Endothelial cell (in vitro differentiated cells): ENCODE data around the gene TTC23L. TPM values are rescaled to one million over a fixed set of nuclear protein-coding genes. Genes with fewer than 3 reads are reported as not detected.

ENCODE experiments used
- DNase-seq: peaks from one replicate; pipeline ENCODE4 v3.0.0; 2021; ENCODE audit warnings: low spot score
- H3K27ac Mint-ChIP-seq: one replicate; pipeline ENCODE4 v1.8.0; 2021; ENCODE audit warnings: mixed read lengths, inconsistent platforms; ENCODE audit not compliant: unreplicated experiment
- H3K27me3 Mint-ChIP-seq: one replicate; pipeline ENCODE4 v1.8.0; 2021; ENCODE audit warnings: mild to moderate bottlenecking, moderate library complexity, mixed read lengths, inconsistent platforms; ENCODE audit not compliant: unreplicated experiment
- H3K36me3 Mint-ChIP-seq: one replicate; pipeline ENCODE4 v1.8.0; 2021; ENCODE audit warnings: mild to moderate bottlenecking, low read depth, mixed read lengths, inconsistent platforms; ENCODE audit not compliant: unreplicated experiment
- H3K4me1 Mint-ChIP-seq: one replicate; pipeline ENCODE4 v1.8.0; 2021; ENCODE audit warnings: mild to moderate bottlenecking, mixed read lengths, inconsistent platforms; ENCODE audit not compliant: unreplicated experiment
- H3K4me3 Mint-ChIP-seq: one replicate; pipeline ENCODE4 v1.8.0; 2021; ENCODE audit warnings: mild to moderate bottlenecking, mixed read lengths, inconsistent platforms; ENCODE audit not compliant: unreplicated experiment
- H3K9me3 Mint-ChIP-seq: one replicate; pipeline ENCODE4 v1.8.0; 2021; ENCODE audit warnings: mixed read lengths, inconsistent platforms; ENCODE audit not compliant: unreplicated experiment
- total RNA-seq: library from RNA; stranded (reverse); fragmentation: NEBNext Ultra II Directional; extraction: Animal tissue kit (Norgen Biotek cat#: 25700); gene quantifications from one replicate; pipeline ENCODE4 v1.2.1, GENCODE V29; 2021; ENCODE audit not compliant: unreplicated experiment
- TF ChIP-seq, protein P1 (sequence below): fragments of 200-600 bp; sonication (generic); IDR thresholded peaks from one replicate; pipeline ENCODE4 v1.5.0; 2021; ENCODE audit warnings: antibody characterized with exemption; ENCODE audit not compliant: unreplicated experiment

The TTC23L gene
- total RNA-seq, 1 donor from 2014 or later: 0.26 TPM

DNA sequence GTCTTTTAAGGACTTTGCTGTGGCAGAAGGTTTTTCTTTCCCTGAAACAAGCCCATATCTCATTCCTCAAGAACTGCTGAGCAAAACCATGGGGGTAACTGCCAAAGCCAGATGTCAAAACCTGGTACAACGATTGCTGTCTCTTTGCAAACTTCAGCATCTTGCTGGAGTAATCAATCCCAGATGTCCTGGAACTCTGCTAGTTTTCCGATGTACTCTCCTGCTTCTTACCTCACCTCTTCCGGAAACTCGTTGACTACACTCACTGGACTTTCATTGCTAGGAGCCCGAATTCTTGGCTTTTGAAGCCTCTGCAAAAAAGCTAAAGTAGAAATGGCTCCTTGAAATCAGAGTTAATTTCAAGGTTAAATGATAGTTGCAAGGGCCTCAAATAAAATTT is 53.0 kb downstream of the TTC23L start:
- TF ChIP-seq, protein P1, sequence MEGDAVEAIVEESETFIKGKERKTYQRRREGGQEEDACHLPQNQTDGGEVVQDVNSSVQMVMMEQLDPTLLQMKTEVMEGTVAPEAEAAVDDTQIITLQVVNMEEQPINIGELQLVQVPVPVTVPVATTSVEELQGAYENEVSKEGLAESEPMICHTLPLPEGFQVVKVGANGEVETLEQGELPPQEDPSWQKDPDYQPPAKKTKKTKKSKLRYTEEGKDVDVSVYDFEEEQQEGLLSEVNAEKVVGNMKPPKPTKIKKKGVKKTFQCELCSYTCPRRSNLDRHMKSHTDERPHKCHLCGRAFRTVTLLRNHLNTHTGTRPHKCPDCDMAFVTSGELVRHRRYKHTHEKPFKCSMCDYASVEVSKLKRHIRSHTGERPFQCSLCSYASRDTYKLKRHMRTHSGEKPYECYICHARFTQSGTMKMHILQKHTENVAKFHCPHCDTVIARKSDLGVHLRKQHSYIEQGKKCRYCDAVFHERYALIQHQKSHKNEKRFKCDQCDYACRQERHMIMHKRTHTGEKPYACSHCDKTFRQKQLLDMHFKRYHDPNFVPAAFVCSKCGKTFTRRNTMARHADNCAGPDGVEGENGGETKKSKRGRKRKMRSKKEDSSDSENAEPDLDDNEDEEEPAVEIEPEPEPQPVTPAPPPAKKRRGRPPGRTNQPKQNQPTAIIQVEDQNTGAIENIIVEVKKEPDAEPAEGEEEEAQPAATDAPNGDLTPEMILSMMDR: no peak
- Mint-ChIP-seq H3K27ac (no peak overlapping the region), H3K4me3 (no peak overlapping the region), H3K27me3 (peaks cover 2% of the 10 kb centered on the region), H3K4me1 (no peaks in the 10 kb centered on the region), H3K9me3 (no peaks in the 10 kb centered on the region), H3K36me3 (no peaks in the 10 kb centered on the region)
- DNase-seq: no peak

DNA sequence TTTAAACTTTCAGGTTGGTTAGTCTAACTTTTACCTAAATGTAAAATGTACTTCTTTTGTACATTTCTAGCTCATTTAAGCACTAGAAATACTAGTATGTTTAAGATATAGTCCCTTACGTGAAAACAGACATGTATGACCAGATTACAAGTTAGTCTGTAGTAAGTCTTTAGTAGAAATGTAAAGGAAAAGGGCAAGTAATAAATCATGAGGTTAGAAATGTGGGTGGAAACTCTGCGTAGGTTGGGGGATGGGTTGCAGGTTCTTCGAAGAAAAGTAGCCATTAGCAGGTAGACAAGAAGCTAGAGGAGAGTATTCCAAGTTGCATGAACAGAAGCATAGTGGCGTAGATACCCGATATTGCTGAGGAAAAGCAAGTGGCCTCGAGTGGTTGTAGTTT is 53.5 kb downstream of the TTC23L start:
- Mint-ChIP-seq H3K9me3 (no peaks in the 10 kb centered on the region), H3K27ac (no peak overlapping the region), H3K27me3 (peaks cover 2% of the 10 kb centered on the region), H3K36me3 (no peaks in the 10 kb centered on the region), H3K4me1 (no peaks in the 10 kb centered on the region), H3K4me3 (no peak overlapping the region)
- TF ChIP-seq, protein P1: no peak
- no peak for DNase-seq

DNA sequence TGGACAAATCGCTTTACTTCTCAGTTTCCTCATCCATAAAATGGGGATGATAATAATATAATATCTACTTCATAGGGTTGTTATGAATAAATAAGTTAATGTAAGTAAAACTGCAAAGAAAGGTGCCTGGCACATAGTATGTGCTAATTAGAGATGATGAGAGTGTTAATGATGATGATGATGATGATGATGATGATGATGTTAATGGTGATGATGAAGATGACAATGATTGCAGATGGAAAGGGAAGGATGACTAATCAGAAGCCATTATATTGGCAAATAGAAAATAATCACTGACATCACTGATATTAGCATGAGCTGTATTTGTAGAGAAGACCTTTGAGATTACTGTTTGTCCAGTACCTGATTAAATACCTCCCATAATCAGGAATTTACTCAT is 55.8 kb downstream of the TTC23L start:
- no peaks in the 10 kb centered on the region for H3K9me3 Mint-ChIP-seq
- no peak overlapping the region for H3K4me3 Mint-ChIP-seq
- TF ChIP-seq, protein P1: no peak
- H3K36me3 Mint-ChIP-seq: no peaks in the 10 kb centered on the region
- no peaks in the 10 kb centered on the region for H3K4me1 Mint-ChIP-seq
- H3K27me3 Mint-ChIP-seq: no peaks in the 10 kb centered on the region
- no peak overlapping the region for H3K27ac Mint-ChIP-seq
- DNase-seq: no peak

DNA sequence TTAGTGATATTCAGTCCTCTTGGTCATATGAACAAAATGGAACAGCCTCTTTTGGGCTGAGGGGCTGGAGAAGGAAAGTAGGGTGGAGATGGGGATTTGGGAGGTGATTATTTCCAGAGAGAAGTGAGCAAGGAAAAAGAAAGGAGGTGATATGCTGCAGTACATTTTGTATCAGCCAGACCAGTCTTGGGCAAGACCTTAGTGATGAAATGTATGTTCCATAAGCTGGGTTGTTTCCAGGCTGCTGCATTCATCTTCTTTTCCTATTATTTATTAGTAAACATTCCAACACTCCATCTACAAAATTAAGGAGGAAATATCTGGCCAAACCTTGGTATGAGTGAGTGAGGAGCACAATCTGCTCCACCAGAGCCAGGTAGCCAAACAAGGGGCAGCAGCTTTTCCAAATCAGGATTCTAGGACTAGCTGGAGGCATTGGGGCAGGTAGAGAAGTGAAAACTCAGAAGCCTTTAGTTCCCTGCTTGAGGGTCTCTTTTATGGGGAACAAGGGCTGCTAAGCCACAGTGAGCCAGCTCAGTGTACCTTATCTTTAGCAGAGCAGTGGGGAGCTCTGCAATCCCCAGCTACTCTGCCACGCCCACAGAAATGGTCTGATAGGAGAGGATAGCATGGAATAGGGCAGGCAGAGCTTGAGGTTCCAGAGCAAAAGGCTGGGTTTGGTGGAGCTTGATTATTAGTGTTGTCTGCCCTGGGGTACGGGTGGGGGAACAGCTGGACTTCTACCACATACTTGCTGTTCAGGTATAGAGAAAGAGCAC is 56.9 kb downstream of the TTC23L start:
- DNase-seq: no peak
- Mint-ChIP-seq H3K4me3 (no peak overlapping the region), H3K27ac (no peak overlapping the region), H3K9me3 (no peaks in the 10 kb centered on the region), H3K27me3 (no peaks in the 10 kb centered on the region), H3K4me1 (no peaks in the 10 kb centered on the region), H3K36me3 (no peaks in the 10 kb centered on the region)
- TF ChIP-seq, protein P1: no peak

DNA sequence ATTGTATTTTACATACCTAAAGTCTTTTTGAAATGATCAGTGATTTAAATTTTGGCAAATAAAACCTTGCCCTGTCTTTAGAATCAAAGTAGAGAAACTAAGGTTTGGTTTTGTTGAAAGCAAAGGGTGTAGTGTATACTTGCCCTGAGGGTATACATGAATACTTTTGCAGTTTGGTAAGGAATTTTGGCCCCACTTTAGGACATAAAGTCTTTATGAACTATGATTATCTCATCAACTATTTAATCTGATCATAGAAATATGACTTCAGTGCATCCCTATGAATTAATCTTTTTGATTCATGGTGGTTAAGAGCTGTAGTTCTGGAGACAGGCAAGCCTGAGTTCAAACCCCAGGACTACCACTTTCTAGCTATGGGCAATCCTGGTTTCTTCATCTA is 58.7 kb downstream of the TTC23L start:
- Mint-ChIP-seq H3K27ac (no peak overlapping the region), H3K36me3 (no peaks in the 10 kb centered on the region), H3K4me1 (no peaks in the 10 kb centered on the region)

More for the DNA sequence above, 58.7 kb downstream of the TTC23L start:
- Mint-ChIP-seq H3K4me3 (no peak overlapping the region), H3K9me3 (no peaks in the 10 kb centered on the region), H3K27me3 (no peaks in the 10 kb centered on the region)
- DNase-seq: no peak
- TF ChIP-seq, protein P1: no peak
